KMS-11 (cell line): Measurements from ENCODE around the gene VDR.

Source experiments
- H2AFZ ChIP-seq: fragments of 200-600 bp; sonication (generic); 2 replicates; pipeline ENCODE4 v1.6.1; 2016; ENCODE audit warnings: antibody characterized with exemption, mixed run types, low read depth
- H3K27ac ChIP-seq: fragments of 200-600 bp; sonication (generic); 2 replicates; pipeline ENCODE4 v1.6.1; 2016; ENCODE audit warnings: mild to moderate bottlenecking, mixed run types
- H3K27me3 ChIP-seq: fragments of 200-600 bp; sonication (generic); 2 replicates; pipeline ENCODE4 v1.6.1; 2017; ENCODE audit warnings: mild to moderate bottlenecking, low read depth, mixed run types, moderate library complexity; ENCODE audit not compliant: insufficient read depth
- H3K36me3 ChIP-seq: fragments of 200-600 bp; sonication (generic); 2 replicates; pipeline ENCODE4 v1.6.1; 2017; ENCODE audit warnings: mild to moderate bottlenecking, mixed run types; ENCODE audit not compliant: insufficient read depth
- H3K4me1 ChIP-seq: fragments of 200-600 bp; sonication (generic); 2 replicates; pipeline ENCODE4 v1.6.1; 2016; ENCODE audit warnings: mild to moderate bottlenecking, low read depth, mixed run types; ENCODE audit not compliant: poor library complexity, severe bottlenecking
- H3K4me2 ChIP-seq: fragments of 200-600 bp; sonication (generic); 2 replicates; pipeline ENCODE4 v1.7.0; 2016; ENCODE audit warnings: mild to moderate bottlenecking, mixed run types
- H3K4me3 ChIP-seq: fragments of 200-600 bp; sonication (generic); IDR thresholded peaks from 2 replicates; pipeline ENCODE4 v1.6.1; 2017; ENCODE audit warnings: low read depth, low read length, mixed read lengths; ENCODE audit not compliant: insufficient read depth
- H3K79me2 ChIP-seq: fragments of 200-600 bp; sonication (generic); 2 replicates; pipeline ENCODE4 v1.6.1; 2016; ENCODE audit warnings: low read depth, mixed run types; ENCODE audit not compliant: insufficient read depth
- H3K9ac ChIP-seq: fragments of 200-600 bp; sonication (generic); 2 replicates; pipeline ENCODE4 v1.6.1; 2016; ENCODE audit warnings: mild to moderate bottlenecking, mixed run types
- H4K20me1 ChIP-seq: fragments of 200-600 bp; sonication (generic); 2 replicates; pipeline ENCODE4 v1.6.1; 2016; ENCODE audit warnings: mild to moderate bottlenecking, mixed run types; ENCODE audit not compliant: insufficient read depth
- CTCF ChIP-seq: fragments of 200-600 bp; sonication (generic); conservative IDR thresholded peaks from 2 replicates; pipeline ENCODE4 v1.6.1; 2017; ENCODE audit warnings: low read depth, mild to moderate bottlenecking, antibody characterized with exemption, low read length, moderate library complexity, mixed read lengths

Gene VDR

GRCh38 chr12:47886510-47887240 is 18.1 kb downstream of the VDR start:
- Histone ChIP-seq H3K79me2 (peaks cover 6% of the 10 kb centered on the region; the same call in 1 of the 2 replicates), H3K4me3 (no peak overlapping the region), H3K27ac (no peak overlapping the region), H4K20me1 (no peaks in the 10 kb centered on the region), H3K36me3 (no peaks in the 10 kb centered on the region), H3K27me3 (no peaks in the 10 kb centered on the region), H3K4me2 (no peak overlapping the region), H3K4me1 (peaks cover 47% of the 10 kb centered on the region), H3K9ac (no peak overlapping the region), H2AFZ (no peak overlapping the region)
- TF ChIP-seq CTCF = no peak

- no peak overlapping the region for H3K9ac ChIP-seq
- no peaks in the 10 kb centered on the region for H4K20me1 ChIP-seq
- H2AFZ ChIP-seq = no peak overlapping the region
- no peaks in the 10 kb centered on the region for H3K27me3 ChIP-seq
- no peak overlapping the region for H3K27ac ChIP-seq
- H3K4me1 ChIP-seq = peaks cover 36% of the 10 kb centered on the region
- no peak for TF ChIP-seq CTCF
- peaks cover 6% of the 10 kb centered on the region; the same call in 1 of the 2 replicates for H3K79me2 ChIP-seq
- no peak overlapping the region for H3K4me3 ChIP-seq
- H3K4me2 ChIP-seq = no peak overlapping the region
- no peaks in the 10 kb centered on the region for H3K36me3 ChIP-seq
Measured at GRCh38 chr12:47885566-47885965, 19.2 kb downstream of the VDR start.

GRCh38 chr12:47885012-47885501 is 19.7 kb downstream of the VDR start:
- Histone ChIP-seq H3K4me1 (peaks cover 33% of the 10 kb centered on the region), H3K27me3 (no peaks in the 10 kb centered on the region), H3K4me3 (no peak overlapping the region), H3K9ac (no peak overlapping the region), H3K36me3 (no peaks in the 10 kb centered on the region), H4K20me1 (no peaks in the 10 kb centered on the region), H2AFZ (no peak overlapping the region), H3K4me2 (no peak overlapping the region), H3K27ac (no peak overlapping the region), H3K79me2 (peaks cover 6% of the 10 kb centered on the region; the same call in 1 of the 2 replicates)
- no peak for TF ChIP-seq CTCF

GRCh38 chr12:47884501-47884900 is 20.3 kb downstream of the VDR start:
- no peak overlapping the region for H3K27ac ChIP-seq
- H2AFZ ChIP-seq = no peak overlapping the region
- H3K4me1 ChIP-seq = peaks cover 27% of the 10 kb centered on the region
- H3K27me3 ChIP-seq = no peaks in the 10 kb centered on the region
- H3K36me3 ChIP-seq = no peaks in the 10 kb centered on the region
- H4K20me1 ChIP-seq = no peaks in the 10 kb centered on the region
- peaks cover 6% of the 10 kb centered on the region; the same call in 1 of the 2 replicates for H3K79me2 ChIP-seq
- H3K4me3 ChIP-seq = no peak overlapping the region
- no peak overlapping the region for H3K4me2 ChIP-seq
- TF ChIP-seq CTCF = no peak
- H3K9ac ChIP-seq = no peak overlapping the region
